Bronchial epithelial cell (primary cell): Measurements from ENCODE around the gene NUP210. TPM values are rescaled to one million over a fixed set of nuclear protein-coding genes. Genes with fewer than 3 reads are reported as not detected.

Source experiments
- DNase-seq: peaks from one replicate; pipeline ENCODE4 v3.0.0-alpha.2; 2010; ENCODE audit warnings: low read depth
- FAIRE-seq: peaks from 2 replicates; lab custom pipeline; 2011; peaks lifted over from hg19 to GRCh38; lab: Jason Lieb, UNC
- H3K27me3 ChIP-seq: 2 replicates; pipeline ENCODE4 v1.5.1; 2011; ENCODE audit warnings: low read length; ENCODE audit not compliant: control insufficient read depth, insufficient read depth
- H3K36me3 ChIP-seq: 2 replicates; pipeline ENCODE4 v1.5.1; 2011; ENCODE audit warnings: low read length; ENCODE audit not compliant: control insufficient read depth, insufficient read depth
- H3K4me3 ChIP-seq: 2 replicates; pipeline ENCODE4 v1.5.1; 2011; ENCODE audit warnings: mild to moderate bottlenecking, low read depth, low read length, control low read depth
- CTCF ChIP-seq: IDR thresholded peaks from 2 replicates; pipeline ENCODE4 v1.5.1; 2011; ENCODE audit warnings: mild to moderate bottlenecking, moderate library complexity, low read length, control low read depth, inconsistent platforms; ENCODE audit not compliant: insufficient read depth, severe bottlenecking
- total RNA-seq: library from RNA; depleted of rRNA; stranded (reverse); fragments of >200 nt; gene quantifications from 2 replicates; pipeline ENCODE4 v1.2.1, GENCODE V29; 2014

The NUP210 gene
- total RNA-seq, 1 donor from 2014 or later = not detected

GRCh38 chr3:13285007-13285567 is 135.0 kb downstream of the NUP210 start:
- FAIRE-seq (no peak), DNase-seq (no peak)
- TF ChIP-seq CTCF = no peak
- Histone ChIP-seq H3K27me3 (peaks cover 20% of the 10 kb centered on the region), H3K4me3 (no peak overlapping the region), H3K36me3 (no peaks in the 10 kb centered on the region)

- no peak for FAIRE-seq
- no peak for DNase-seq
- Histone ChIP-seq H3K36me3 (no peaks in the 10 kb centered on the region), H3K27me3 (peaks cover 20% of the 10 kb centered on the region), H3K4me3 (no peak overlapping the region)
- TF ChIP-seq CTCF = no peak
Observed at GRCh38 chr3:13283877-13284264, 136.3 kb downstream of the NUP210 start.

- H3K27me3 ChIP-seq = peaks cover 20% of the 10 kb centered on the region
- TF ChIP-seq CTCF = peak; percentile 38
- no peak overlapping the region for H3K4me3 ChIP-seq
- no peak for DNase-seq
- no peak for FAIRE-seq
- H3K36me3 ChIP-seq = no peaks in the 10 kb centered on the region
Observed at GRCh38 chr3:13282986-13283876, 136.9 kb downstream of the NUP210 start.

GRCh38 chr3:13282358-13282985 is 137.7 kb downstream of the NUP210 start:
- H3K4me3 ChIP-seq = peak overlapping the region; percentile 16
- DNase-seq = no peak
- no peaks in the 10 kb centered on the region for H3K36me3 ChIP-seq
- FAIRE-seq = no peak
- no peak for TF ChIP-seq CTCF
- peaks cover 20% of the 10 kb centered on the region for H3K27me3 ChIP-seq

- no peaks in the 10 kb centered on the region for H3K36me3 ChIP-seq
- H3K4me3 ChIP-seq = no peak overlapping the region
- peaks cover 25% of the 10 kb centered on the region for H3K27me3 ChIP-seq
- DNase-seq (peak; percentile 8), FAIRE-seq (no peak)
- TF ChIP-seq CTCF = no peak
Observed at GRCh38 chr3:13281507-13282357, 138.4 kb downstream of the NUP210 start.
